ENCODE data around the gene SLC51A. TPM values are rescaled to one million over a fixed set of nuclear protein-coding genes. Genes with fewer than 3 reads are reported as not detected.

Gene SLC51A
- total and polyA plus RNA-seq, 9 of the 15 experiments (the other 6 are each of a cell fraction or from before 2014, with no cell fraction given): 0.35 to 0.38 TPM; not detected in 7

GRCh38 chr3:196254376-196255283, 38.3 kb downstream of the SLC51A start:
- Histone ChIP-seq H3K27ac (ENCODE audit: extremely low read depth, low read depth, low read length) (no peak overlapping the region), H3K9ac (ENCODE audit: insufficient read depth in 1 of 2, low read depth in 2 of 2, low read length in 2 of 2) (no peak overlapping the region), H4K20me1 (replicated peaks; ENCODE audit: control insufficient read depth, insufficient read depth, low read length) (no peaks in the 10 kb centered on the region), H2AFZ (ENCODE audit: low read depth, low read length) (no peak overlapping the region), H3K4me3 (no peak overlapping the region), H3K27me3 (ENCODE audit: control insufficient read depth in 2 of 2, insufficient read depth in 2 of 2, low read length in 2 of 2) (no peaks in the 10 kb centered on the region), H3K36me3 (ENCODE audit: control insufficient read depth, insufficient read depth, low read length) (peaks cover 53% of the 10 kb centered on the region), H3K9me3 (replicated peaks; ENCODE audit: control insufficient read depth, insufficient read depth, low read depth, low read length) (peaks cover 9% of the 10 kb centered on the region; the same call in 1 of the 2 replicates), H3K9me1 (ENCODE audit: control insufficient read depth, insufficient read depth, low read length) (no peaks in the 10 kb centered on the region), H3K4me2 (ENCODE audit: insufficient read depth, low read length) (no peak overlapping the region), H3K4me1 (replicated peaks in 1 of 2; ENCODE audit: control insufficient read depth in 2 of 2, insufficient read depth in 2 of 2, low read length in 2 of 2) (no peaks in the 10 kb centered on the region), H3K79me2 (ENCODE audit: control insufficient read depth, insufficient read depth, low read length) (peaks cover 13% of the 10 kb centered on the region; the same call in 1 of the 3 replicates)
- intact Hi-C loops (cut with micrococcal nuclease) (loop anchor here (2.0 to 5.0 kb wide), 2 partner anchors 38 to 83 kb away; partner anchors contain the start of gene TM4SF19), in situ Hi-C loops (cut with MboI) (loop anchor here (5.0 kb wide), 1 partner anchor 268 kb away; no protein-coding TSS in a partner anchor)
- 86% methylated on average over 5 of the region's 5 CpGs for WGBS (ENCODE audit: insufficient coverage, low coverage, missing lambda C conversion rate)
- POLR2A ChIA-PET: interaction anchor here (1.3 kb wide), 1 partner anchor 11 kb away, joined by 3 read pairs; no protein-coding TSS in a partner anchor
- ATAC-seq (no peak), FAIRE-seq (peak; percentile 11), DNase-seq (ENCODE audit: extremely low read depth in 1 of 4, low spot score in 3 of 4) (no peak)
- TF ChIP-seq ZNF121 (CRISPR knock-in tag; conservative IDR thresholded peaks at IDR 0.05) (peak; percentile 65), RBM25 (IDR thresholded peaks at IDR 0.05; ENCODE audit: low read depth, low read length, severe bottlenecking) (peak; percentile 13), PHTF2 (CRISPR knock-in tag; IDR thresholded peaks at IDR 0.05) (no peak)
- CTCF ChIA-PET (ENCODE audit: low intra/inter-chr PET ratio): interaction anchor here (1.6 to 1.9 kb wide), 2 partner anchors 191 to 264 kb away, joined by 10 to 23 read pairs; no protein-coding TSS in a partner anchor
- no TSS peak for BruUV-seq (replicated peaks)

GRCh38 chr3:196255776-196256175, 39.4 kb downstream of the SLC51A start:
- 43% methylated on average over 1 of the region's 1 CpG for WGBS (ENCODE audit: insufficient coverage, low coverage, missing lambda C conversion rate)
- FAIRE-seq: no peak
- Histone ChIP-seq H3K79me2 (ENCODE audit: control insufficient read depth, insufficient read depth, low read length) (peaks cover 13% of the 10 kb centered on the region; the same call in 1 of the 3 replicates), H4K20me1 (replicated peaks; ENCODE audit: control insufficient read depth, insufficient read depth, low read length) (no peaks in the 10 kb centered on the region), H3K9me1 (ENCODE audit: control insufficient read depth, insufficient read depth, low read length) (no peaks in the 10 kb centered on the region), H3K9ac (ENCODE audit: insufficient read depth in 1 of 2, low read depth in 2 of 2, low read length in 2 of 2) (no peak overlapping the region), H3K4me1 (replicated peaks in 1 of 2; ENCODE audit: control insufficient read depth in 2 of 2, insufficient read depth in 2 of 2, low read length in 2 of 2) (no peaks in the 10 kb centered on the region), H3K27me3 (ENCODE audit: control insufficient read depth in 2 of 2, insufficient read depth in 2 of 2, low read length in 2 of 2) (no peaks in the 10 kb centered on the region), H3K4me3 (no peak overlapping the region), H3K27ac (ENCODE audit: extremely low read depth, low read depth, low read length) (no peak overlapping the region), H3K9me3 (replicated peaks; ENCODE audit: control insufficient read depth, insufficient read depth, low read depth, low read length) (peaks cover 5% of the 10 kb centered on the region; the same call in 1 of the 2 replicates), H2AFZ (ENCODE audit: low read depth, low read length) (no peak overlapping the region), H3K4me2 (ENCODE audit: insufficient read depth, low read length) (no peak overlapping the region), H3K36me3 (ENCODE audit: control insufficient read depth, insufficient read depth, low read length) (peaks cover 54% of the 10 kb centered on the region)
- POLR2A ChIA-PET: interaction anchor here (1.3 kb wide), 1 partner anchor 10 kb away, joined by 3 read pairs; no protein-coding TSS in a partner anchor
- intact Hi-C loops (cut with micrococcal nuclease) (loop anchor here (2.0 kb wide), 1 partner anchor 37 kb away; no protein-coding TSS in a partner anchor), in situ Hi-C loops (cut with MboI) (no loop called here)
- no peak for DNase-seq (ENCODE audit: extremely low read depth in 1 of 4, low spot score in 3 of 4)
- BruUV-seq (replicated peaks): no TSS peak
- ATAC-seq: no peak
- CTCF ChIA-PET (ENCODE audit: low intra/inter-chr PET ratio): no interaction called here
- TF ChIP-seq LCOR (CRISPR knock-in tag; IDR thresholded peaks at IDR 0.05): no peak
- TF ChIP-seq MAX (CRISPR knock-in tag; IDR thresholded peaks at IDR 0.05): no peak
- TF ChIP-seq ZNF586 (CRISPR knock-in tag; conservative IDR thresholded peaks at IDR 0.05): no peak
- no peak for TF ChIP-seq ARNT (IDR thresholded peaks at IDR 0.05)
- TF ChIP-seq ZBTB12 (CRISPR knock-in tag; IDR thresholded peaks at IDR 0.05): no peak
- TF ChIP-seq HMGN3 (IDR thresholded peaks at IDR 0.05; ENCODE audit: borderline replicate concordance, extremely low read depth, insufficient read length, low read depth, low read length): no peak
- TF ChIP-seq ATF3 (IDR thresholded peaks at IDR 0.05): no peak
- TF ChIP-seq ATF3 (CRISPR knock-in tag; conservative IDR thresholded peaks at IDR 0.05): no peak
- TF ChIP-seq ZNF766 (CRISPR knock-in tag; conservative IDR thresholded peaks at IDR 0.05): no peak

Data from K562 (cell line).